HepG2 (cell line): ENCODE data around the gene MFRP. TPM values are rescaled to one million over a fixed set of nuclear protein-coding genes. Genes with fewer than 3 reads are reported as not detected.

Experiments used
- IRF2 ChIP-seq: IDR thresholded peaks from 2 replicates; pipeline ENCODE4 v1.6.1; 2018; ENCODE audit warnings: missing genetic modification reagents, missing compliant biosample characterization
- MXD4 ChIP-seq: IDR thresholded peaks from 2 replicates; pipeline ENCODE4 v1.6.1; 2016; ENCODE audit warnings: mild to moderate bottlenecking, missing biosample characterization, missing genetic modification reagents
- NFATC3 ChIP-seq: sonication (generic); formaldehyde crosslinking; IDR thresholded peaks from 2 replicates; pipeline ENCODE4 v1.5.1; 2020; ENCODE audit warnings: mild to moderate bottlenecking, missing genetic modification reagents
- NFYB ChIP-seq: sonication (generic); formaldehyde crosslinking; IDR thresholded peaks from 2 replicates; pipeline ENCODE4 v1.4.0; 2020; ENCODE audit warnings: missing genetic modification reagents
- SIX4 ChIP-seq: sonication (generic); formaldehyde crosslinking; IDR thresholded peaks from 2 replicates; pipeline ENCODE4 v1.4.0; 2020; ENCODE audit warnings: missing genetic modification reagents
- TCF7L2 ChIP-seq: IDR thresholded peaks from 2 replicates; pipeline ENCODE4 v1.6.1; 2011; ENCODE audit warnings: mild to moderate bottlenecking, low read depth, low read length, moderate library complexity
- XRCC5 ChIP-seq: fragments of 200-400 bp; formaldehyde crosslinking; optimal IDR thresholded peaks from 2 replicates; pipeline ENCODE3; 2017; ENCODE audit warnings: mild to moderate bottlenecking, low read length
- ZBTB1 ChIP-seq: sonication (generic); formaldehyde crosslinking; IDR thresholded peaks from 2 replicates; pipeline ENCODE4 v1.4.0; 2020; ENCODE audit warnings: missing genetic modification reagents, borderline replicate concordance
- ZFY ChIP-seq: sonication (generic); formaldehyde crosslinking; IDR thresholded peaks from 2 replicates; pipeline ENCODE4 v1.4.0; 2020; ENCODE audit warnings: missing genetic modification reagents
- ZNF256 ChIP-seq: sonication (generic); formaldehyde crosslinking; conservative IDR thresholded peaks from 2 replicates; pipeline ENCODE4 v1.4.0; 2020; ENCODE audit warnings: missing genetic modification reagents
- ZNF501 ChIP-seq: sonication (generic); formaldehyde crosslinking; IDR thresholded peaks from 2 replicates; pipeline ENCODE4 v1.5.1; 2020; ENCODE audit warnings: mild to moderate bottlenecking, moderate library complexity, missing genetic modification reagents
- ZNF766 ChIP-seq: sonication (generic); formaldehyde crosslinking; IDR thresholded peaks from 2 replicates; pipeline ENCODE4 v1.5.0; 2020; ENCODE audit warnings: missing genetic modification reagents, borderline replicate concordance
- ZNF773 ChIP-seq: sonication (generic); formaldehyde crosslinking; IDR thresholded peaks from 2 replicates; pipeline ENCODE4 v1.4.0; 2020; ENCODE audit warnings: missing genetic modification reagents, borderline replicate concordance
- ZSCAN21 ChIP-seq: sonication (generic); formaldehyde crosslinking; IDR thresholded peaks from 2 replicates; pipeline ENCODE4 v1.8.0; 2022; ENCODE audit warnings: mild to moderate bottlenecking, missing genetic modification reagents, moderate library complexity, borderline replicate concordance
- polyA plus RNA-seq, 8 experiments: library from polyadenylated mRNA; depleted of rRNA in 3 of 8; stranded (reverse) in 7 of 8; unstranded in 1 of 8; fragments of >200 nt; fragmentation: Illumina TruSeq in 4 of 8; extraction: Trizol in 4 of 8; gene quantifications; 2 replicates each; pipeline versions ENCODE4 v1.2.1 to v1.2.3, GENCODE V29; 2011 to 2016; ENCODE audit warnings: low read depth in 4 of 8, missing spikeins in 1 of 8, mixed read lengths in 1 of 8; ENCODE audit not compliant: insufficient read depth in 1 of 8
- total RNA-seq, 5 experiments: library from RNA; depleted of rRNA; stranded (reverse); fragments of >200 nt; fragmentation: Illumina TruSeq; extraction: Trizol; gene quantifications; 2 replicates each; pipeline ENCODE4 v1.2.3, GENCODE V29; 2016; ENCODE audit warnings: low read depth in 1 of 5
- TF ChIP-seq, protein P1 (sequence below): sonication (generic); formaldehyde crosslinking; IDR thresholded peaks from 2 replicates; pipeline ENCODE4 v1.4.0; 2020; ENCODE audit warnings: mild to moderate bottlenecking, missing genetic modification reagents, borderline replicate concordance
- TF ChIP-seq, protein P2 (sequence below): sonication (generic); formaldehyde crosslinking; IDR thresholded peaks from 2 replicates; pipeline ENCODE4 v1.8.0; 2022; ENCODE audit warnings: mild to moderate bottlenecking, missing genetic modification reagents, moderate library complexity
- TF ChIP-seq, protein P3 (sequence below): sonication (generic); formaldehyde crosslinking; IDR thresholded peaks from 2 replicates; pipeline ENCODE4 v1.5.0; 2020; ENCODE audit warnings: missing genetic modification reagents
- TF ChIP-seq, protein P4 (sequence below): sonication (generic); formaldehyde crosslinking; IDR thresholded peaks from 2 replicates; pipeline ENCODE4 v1.5.0; 2020; ENCODE audit warnings: missing genetic modification reagents
- TF ChIP-seq, protein P5 (sequence below): sonication (generic); formaldehyde crosslinking; IDR thresholded peaks from 2 replicates; pipeline ENCODE4 v1.4.0; 2020; ENCODE audit warnings: missing genetic modification reagents
- TF ChIP-seq, protein P6 (sequence below): sonication (generic); formaldehyde crosslinking; IDR thresholded peaks from 2 replicates; pipeline ENCODE4 v1.8.0; 2022; ENCODE audit warnings: mild to moderate bottlenecking, missing genetic modification reagents, borderline replicate concordance

The MFRP gene
- total and polyA plus RNA-seq, 2 of the 13 experiments (the other 11 are each of a cell fraction or from before 2014, with no cell fraction given): not detected

DNA sequence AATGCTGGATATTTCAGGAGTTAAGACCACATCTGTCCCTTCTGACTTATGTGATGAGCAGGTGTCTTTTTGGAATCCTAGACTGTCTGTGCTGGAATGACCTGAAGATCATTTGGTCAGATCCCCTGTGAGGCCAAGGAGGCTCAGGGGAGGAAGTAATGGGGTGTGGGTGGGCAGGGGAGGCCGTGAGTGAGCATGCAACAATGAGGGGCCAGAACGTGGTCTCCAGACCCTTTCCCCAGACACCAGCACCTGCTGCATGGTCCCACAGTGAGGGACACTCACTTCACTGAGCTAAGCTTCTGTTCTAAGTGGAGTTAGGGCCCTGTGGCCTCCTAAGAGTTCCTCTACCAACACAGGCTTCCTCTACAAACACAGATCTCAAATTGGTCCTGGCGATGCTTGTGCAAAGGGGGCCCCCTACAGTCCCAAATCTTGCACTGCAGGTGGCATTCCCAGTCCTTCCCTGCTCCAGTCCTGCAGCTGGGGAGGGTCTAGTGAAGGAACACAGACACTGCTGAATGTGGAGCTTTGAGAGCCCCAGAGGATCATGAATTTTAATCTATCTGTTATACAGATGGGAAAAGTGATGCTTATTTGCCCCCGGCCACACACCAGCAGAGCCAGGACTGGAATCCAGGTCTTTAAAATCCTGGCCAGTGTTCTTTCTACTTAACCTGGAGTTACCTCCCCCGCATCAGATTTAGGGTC, 27.6 kb upstream of the MFRP start (continued):
- TF ChIP-seq, protein P1, sequence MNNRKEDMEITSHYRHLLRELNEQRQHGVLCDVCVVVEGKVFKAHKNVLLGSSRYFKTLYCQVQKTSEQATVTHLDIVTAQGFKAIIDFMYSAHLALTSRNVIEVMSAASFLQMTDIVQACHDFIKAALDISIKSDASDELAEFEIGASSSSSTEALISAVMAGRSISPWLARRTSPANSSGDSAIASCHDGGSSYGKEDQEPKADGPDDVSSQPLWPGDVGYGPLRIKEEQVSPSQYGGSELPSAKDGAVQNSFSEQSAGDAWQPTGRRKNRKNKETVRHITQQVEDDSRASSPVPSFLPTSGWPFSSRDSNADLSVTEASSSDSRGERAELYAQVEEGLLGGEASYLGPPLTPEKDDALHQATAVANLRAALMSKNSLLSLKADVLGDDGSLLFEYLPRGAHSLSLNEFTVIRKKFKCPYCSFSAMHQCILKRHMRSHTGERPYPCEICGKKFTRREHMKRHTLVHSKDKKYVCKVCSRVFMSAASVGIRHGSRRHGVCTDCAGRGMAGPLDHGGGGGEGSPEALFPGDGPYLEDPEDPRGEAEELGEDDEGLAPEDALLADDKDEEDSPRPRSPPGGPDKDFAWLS (CRISPR knock-in tag): no peak
- TF ChIP-seq TCF7L2: no peak
- TF ChIP-seq, protein P2, sequence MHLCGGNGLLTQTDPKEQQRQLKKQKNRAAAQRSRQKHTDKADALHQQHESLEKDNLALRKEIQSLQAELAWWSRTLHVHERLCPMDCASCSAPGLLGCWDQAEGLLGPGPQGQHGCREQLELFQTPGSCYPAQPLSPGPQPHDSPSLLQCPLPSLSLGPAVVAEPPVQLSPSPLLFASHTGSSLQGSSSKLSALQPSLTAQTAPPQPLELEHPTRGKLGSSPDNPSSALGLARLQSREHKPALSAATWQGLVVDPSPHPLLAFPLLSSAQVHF (CRISPR knock-in tag): no peak
- peak; percentile 77 for TF ChIP-seq XRCC5
- peak; percentile 51; the same call in 1 of the 2 replicates for TF ChIP-seq ZFY (CRISPR knock-in tag)
- no peak for TF ChIP-seq MXD4
- TF ChIP-seq, protein P3, sequence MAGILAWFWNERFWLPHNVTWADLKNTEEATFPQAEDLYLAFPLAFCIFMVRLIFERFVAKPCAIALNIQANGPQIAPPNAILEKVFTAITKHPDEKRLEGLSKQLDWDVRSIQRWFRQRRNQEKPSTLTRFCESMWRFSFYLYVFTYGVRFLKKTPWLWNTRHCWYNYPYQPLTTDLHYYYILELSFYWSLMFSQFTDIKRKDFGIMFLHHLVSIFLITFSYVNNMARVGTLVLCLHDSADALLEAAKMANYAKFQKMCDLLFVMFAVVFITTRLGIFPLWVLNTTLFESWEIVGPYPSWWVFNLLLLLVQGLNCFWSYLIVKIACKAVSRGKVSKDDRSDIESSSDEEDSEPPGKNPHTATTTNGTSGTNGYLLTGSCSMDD (CRISPR knock-in tag): no peak
- TF ChIP-seq, protein P4, sequence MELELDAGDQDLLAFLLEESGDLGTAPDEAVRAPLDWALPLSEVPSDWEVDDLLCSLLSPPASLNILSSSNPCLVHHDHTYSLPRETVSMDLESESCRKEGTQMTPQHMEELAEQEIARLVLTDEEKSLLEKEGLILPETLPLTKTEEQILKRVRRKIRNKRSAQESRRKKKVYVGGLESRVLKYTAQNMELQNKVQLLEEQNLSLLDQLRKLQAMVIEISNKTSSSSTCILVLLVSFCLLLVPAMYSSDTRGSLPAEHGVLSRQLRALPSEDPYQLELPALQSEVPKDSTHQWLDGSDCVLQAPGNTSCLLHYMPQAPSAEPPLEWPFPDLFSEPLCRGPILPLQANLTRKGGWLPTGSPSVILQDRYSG (CRISPR knock-in tag): no peak
- TF ChIP-seq ZBTB1 (CRISPR knock-in tag): no peak
- TF ChIP-seq NFATC3: no peak
- TF ChIP-seq ZSCAN21 (CRISPR knock-in tag): no peak
- TF ChIP-seq IRF2 (CRISPR knock-in tag): 0 out of 2 replicates have a peak, but pooled peaks have one; percentile 38
- no peak for TF ChIP-seq NFYB
- no peak for TF ChIP-seq ZNF773 (CRISPR knock-in tag)
- TF ChIP-seq, protein P5, sequence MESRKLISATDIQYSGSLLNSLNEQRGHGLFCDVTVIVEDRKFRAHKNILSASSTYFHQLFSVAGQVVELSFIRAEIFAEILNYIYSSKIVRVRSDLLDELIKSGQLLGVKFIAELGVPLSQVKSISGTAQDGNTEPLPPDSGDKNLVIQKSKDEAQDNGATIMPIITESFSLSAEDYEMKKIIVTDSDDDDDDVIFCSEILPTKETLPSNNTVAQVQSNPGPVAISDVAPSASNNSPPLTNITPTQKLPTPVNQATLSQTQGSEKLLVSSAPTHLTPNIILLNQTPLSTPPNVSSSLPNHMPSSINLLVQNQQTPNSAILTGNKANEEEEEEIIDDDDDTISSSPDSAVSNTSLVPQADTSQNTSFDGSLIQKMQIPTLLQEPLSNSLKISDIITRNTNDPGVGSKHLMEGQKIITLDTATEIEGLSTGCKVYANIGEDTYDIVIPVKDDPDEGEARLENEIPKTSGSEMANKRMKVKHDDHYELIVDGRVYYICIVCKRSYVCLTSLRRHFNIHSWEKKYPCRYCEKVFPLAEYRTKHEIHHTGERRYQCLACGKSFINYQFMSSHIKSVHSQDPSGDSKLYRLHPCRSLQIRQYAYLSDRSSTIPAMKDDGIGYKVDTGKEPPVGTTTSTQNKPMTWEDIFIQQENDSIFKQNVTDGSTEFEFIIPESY (CRISPR knock-in tag): peak; percentile 60; the same call in 1 of the 2 replicates
- 0 out of 2 replicates have a peak, but pooled peaks have one; percentile 42 for TF ChIP-seq ZNF501 (CRISPR knock-in tag)
- TF ChIP-seq ZNF256: no peak
- TF ChIP-seq ZNF766: no peak
- no peak for TF ChIP-seq SIX4 (CRISPR knock-in tag)
- TF ChIP-seq, protein P6, sequence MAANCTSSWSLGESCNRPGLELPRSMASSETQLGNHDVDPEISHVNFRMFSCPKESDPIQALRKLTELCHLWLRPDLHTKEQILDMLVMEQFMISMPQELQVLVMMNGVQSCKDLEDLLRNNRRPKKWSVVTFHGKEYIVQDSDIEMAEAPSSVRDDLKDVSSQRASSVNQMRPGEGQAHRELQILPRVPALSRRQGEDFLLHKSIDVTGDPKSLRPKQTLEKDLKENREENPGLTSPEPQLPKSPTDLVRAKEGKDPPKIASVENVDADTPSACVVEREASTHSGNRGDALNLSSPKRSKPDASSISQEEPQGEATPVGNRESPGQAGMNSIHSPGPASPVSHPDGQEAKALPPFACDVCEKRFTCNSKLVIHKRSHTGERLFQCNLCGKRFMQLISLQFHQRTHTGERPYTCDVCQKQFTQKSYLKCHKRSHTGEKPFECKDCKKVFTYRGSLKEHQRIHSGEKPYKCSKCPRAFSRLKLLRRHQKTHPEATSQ: no peak
